Lung (tissue), 12 donors: ENCODE data around the gene RUFY2. TPM values are rescaled to one million over a fixed set of nuclear protein-coding genes. Genes with fewer than 3 reads are reported as not detected.

ENCODE experiments used
- ATAC-seq: fragments of 200-7000 bp; cut with Tn5 transposase; one replicate; pipeline ENCODE4 v1.9.1; 2020; ENCODE audit warnings: moderate number of reproducible peaks; ENCODE audit not compliant: insufficient read depth, low FRiP score
- DNase-seq, 3 donors: peaks; one replicate each; pipeline ENCODE4 v3.0.0-alpha.2; 2013 to 2017
- H3K27ac ChIP-seq, 2 donors: one replicate each; pipeline ENCODE4 v1.5.1; 2013; ENCODE audit warnings: mild to moderate bottlenecking in 2 of 2, moderate library complexity in 2 of 2, control low read depth in 1 of 2, inconsistent platforms in 1 of 2, low read depth in 1 of 2, low read length in 1 of 2
- H3K27me3 ChIP-seq, 3 donors: one replicate each; pipeline ENCODE4 v1.5.1; 2013; ENCODE audit warnings: low read length in 2 of 3; ENCODE audit not compliant: control insufficient read depth in 3 of 3, insufficient read depth in 3 of 3
- H3K36me3 ChIP-seq, 4 donors: one replicate each; pipeline ENCODE4 v1.5.1; 2013; ENCODE audit warnings: low read length in 4 of 4, mild to moderate bottlenecking in 1 of 4, moderate library complexity in 1 of 4; ENCODE audit not compliant: control insufficient read depth in 4 of 4, insufficient read depth in 4 of 4
- H3K4me1 ChIP-seq, 5 donors: one replicate each; pipeline ENCODE4 v1.5.1; 2013; ENCODE audit warnings: low read length in 5 of 5, mild to moderate bottlenecking in 2 of 5, moderate library complexity in 1 of 5; ENCODE audit not compliant: control insufficient read depth in 5 of 5, insufficient read depth in 5 of 5
- H3K4me3 ChIP-seq: one replicate; pipeline ENCODE4 v1.5.1; 2013; ENCODE audit warnings: mild to moderate bottlenecking, control low read depth, moderate library complexity
- H3K9ac ChIP-seq, 2 donors: one replicate each; pipeline ENCODE4 v1.5.1; 2013; ENCODE audit warnings: low read length in 2 of 2, control low read depth in 1 of 2; ENCODE audit not compliant: insufficient read depth in 1 of 2
- H3K9me3 ChIP-seq, 4 donors: one replicate each; pipeline ENCODE4 v1.5.1; 2013; ENCODE audit warnings: low read length in 3 of 4, mild to moderate bottlenecking in 1 of 4, moderate library complexity in 1 of 4; ENCODE audit not compliant: control insufficient read depth in 4 of 4, insufficient read depth in 3 of 4
- WGBS, 2 donors: extraction: QIAGEN DNeasy Blood & Tissue Kit; methylation state at CpG; one replicate each; pipeline ENCODE4 v1.1.7; 2013; 5-methylcytosine and 5-hydroxymethylcytosine counted together
- polyA plus RNA-seq, 2 donors: library from polyadenylated mRNA; stranded (reverse); fragments of 200-250 nt; gene quantifications; one replicate each; pipeline ENCODE4 v1.2.1, GENCODE V29; 2013
- total RNA-seq, 2 donors: library from RNA; depleted of rRNA in 1 of 2; stranded (reverse); fragments of >200 nt in 1 of 2; gene quantifications; one replicate each; pipeline ENCODE4 v1.2.1, GENCODE V29; 2014 to 2021
- TF ChIP-seq, protein P1 (sequence below): IDR thresholded peaks from 2 replicates; pipeline ENCODE4 v1.5.1; 2012; ENCODE audit warnings: mild to moderate bottlenecking; ENCODE audit errors: control extremely low read depth, extremely low read depth
- donor health status: control.
- donor health status: control.
- donor health status: Bipolar disorder and iron deficiency.
- donor health status: healthy.
- donor health status: DM: yes; HTN: yes; CAD: no.

The RUFY2 gene
- total and polyA plus RNA-seq, 4 donors: 4.2 to 55.3 (median 13.4) TPM

GRCh38 chr10:68334672-68335467 lies 72.2 kb downstream of the RUFY2 start:
- ATAC-seq: no peak
- Histone ChIP-seq H3K4me1 (peaks cover 5 to 41% (median 12%) of the 10 kb centered on the region in 5 donors), H3K27me3 (no peaks in the 10 kb centered on the region), H3K36me3 (peaks cover 6 to 13% (median 12%) of the 10 kb centered on the region in 4 donors), H3K9ac (peak overlapping the region; percentile 51 to 99), H3K27ac (no peak overlapping the region), H3K4me3 (no peak overlapping the region), H3K9me3 (no peaks in the 10 kb centered on the region)
- TF ChIP-seq, protein P1, sequence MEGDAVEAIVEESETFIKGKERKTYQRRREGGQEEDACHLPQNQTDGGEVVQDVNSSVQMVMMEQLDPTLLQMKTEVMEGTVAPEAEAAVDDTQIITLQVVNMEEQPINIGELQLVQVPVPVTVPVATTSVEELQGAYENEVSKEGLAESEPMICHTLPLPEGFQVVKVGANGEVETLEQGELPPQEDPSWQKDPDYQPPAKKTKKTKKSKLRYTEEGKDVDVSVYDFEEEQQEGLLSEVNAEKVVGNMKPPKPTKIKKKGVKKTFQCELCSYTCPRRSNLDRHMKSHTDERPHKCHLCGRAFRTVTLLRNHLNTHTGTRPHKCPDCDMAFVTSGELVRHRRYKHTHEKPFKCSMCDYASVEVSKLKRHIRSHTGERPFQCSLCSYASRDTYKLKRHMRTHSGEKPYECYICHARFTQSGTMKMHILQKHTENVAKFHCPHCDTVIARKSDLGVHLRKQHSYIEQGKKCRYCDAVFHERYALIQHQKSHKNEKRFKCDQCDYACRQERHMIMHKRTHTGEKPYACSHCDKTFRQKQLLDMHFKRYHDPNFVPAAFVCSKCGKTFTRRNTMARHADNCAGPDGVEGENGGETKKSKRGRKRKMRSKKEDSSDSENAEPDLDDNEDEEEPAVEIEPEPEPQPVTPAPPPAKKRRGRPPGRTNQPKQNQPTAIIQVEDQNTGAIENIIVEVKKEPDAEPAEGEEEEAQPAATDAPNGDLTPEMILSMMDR: no peak
- 5% methylated on average over 8 of the region's 8 CpGs for WGBS, 2 donors
- DNase-seq: peak in 1 of 3 donors; percentile 26

GRCh38 chr10:68333440-68334431 lies 73.3 kb downstream of the RUFY2 start:
- ATAC-seq: no peak
- peak in 2 of 3 donors; percentile 44 to 51 for DNase-seq
- peaks cover 2 to 5% (median 4%) of the 10 kb centered on the region in 4 donors for H3K36me3 ChIP-seq
- TF ChIP-seq, protein P1: no peak
- H3K4me1 ChIP-seq: peaks cover 5 to 50% (median 20%) of the 10 kb centered on the region in 5 donors
- peak overlapping the region in 1 of 2 donors; percentile 81 for H3K27ac ChIP-seq
- peak overlapping the region; percentile 99 for H3K9ac ChIP-seq
- WGBS, 2 donors: 2 to 3% methylated on average over 10 of the region's 10 CpGs
- no peaks in the 10 kb centered on the region for H3K27me3 ChIP-seq
- H3K4me3 ChIP-seq: peak overlapping the region; percentile 40
- no peaks in the 10 kb centered on the region for H3K9me3 ChIP-seq

DNA sequence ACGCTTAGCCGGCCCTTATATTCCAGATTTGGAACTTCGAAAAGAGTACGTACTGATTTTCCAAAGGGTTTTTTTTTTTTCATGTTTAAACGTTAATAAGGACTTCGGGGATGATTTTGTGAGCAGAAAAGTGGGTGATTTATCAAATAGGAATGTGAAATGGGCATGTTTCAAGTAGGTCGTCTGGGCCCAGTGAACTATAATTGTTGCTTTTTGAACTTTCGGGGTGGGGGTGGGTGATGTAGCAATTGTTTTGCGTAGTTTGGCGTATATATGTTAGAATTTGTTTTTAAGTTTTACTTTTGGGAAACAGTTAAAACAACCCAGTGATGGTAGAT lies 74.0 kb downstream of the RUFY2 start:
- Histone ChIP-seq H3K27me3 (no peaks in the 10 kb centered on the region), H3K4me3 (peak overlapping the region; percentile 68), H3K9ac (peak overlapping the region; percentile 99), H3K27ac (peak overlapping the region; percentile 81 to 86), H3K36me3 (no peaks in the 10 kb centered on the region), H3K9me3 (no peaks in the 10 kb centered on the region), H3K4me1 (peaks cover 5 to 57% (median 19%) of the 10 kb centered on the region in 5 donors)
- WGBS, 2 donors: 0% methylated on average over 10 of the region's 10 CpGs
- TF ChIP-seq, protein P1: no peak
- ATAC-seq (no peak), DNase-seq (no peak)
